H9 (cell line): Measurements from ENCODE around the gene ORMDL2. TPM values are rescaled to one million over a fixed set of nuclear protein-coding genes. Genes with fewer than 3 reads are reported as not detected.
A peak's percentile ranks its signal among the peaks of the same experiment; 100 is the strongest.

Source experiments
- DNase-seq: peaks from one replicate; pipeline ENCODE4 v3.0.0-alpha.2; 2017
- H2AFZ ChIP-seq: one replicate; pipeline ENCODE4 v1.6.1; 2013; ENCODE audit warnings: mild to moderate bottlenecking, low read length, control low read depth, moderate library complexity
- H2AK5ac ChIP-seq: 2 replicates; pipeline ENCODE4 v1.6.1; 2013; ENCODE audit warnings: low read length, control low read depth, mixed read lengths; ENCODE audit not compliant: insufficient read length
- H2BK120ac ChIP-seq: one replicate; pipeline ENCODE4 v1.6.1; 2013; ENCODE audit warnings: low read depth, mild to moderate bottlenecking, low read length, control low read depth, inconsistent platforms; ENCODE audit not compliant: poor library complexity, severe bottlenecking
- H2BK12ac ChIP-seq: 2 replicates; pipeline ENCODE4 v1.6.1; 2013; ENCODE audit warnings: low read length, control low read depth, mixed read lengths, low read depth; ENCODE audit not compliant: insufficient read length
- H2BK15ac ChIP-seq: 2 replicates; pipeline ENCODE4 v1.6.1; 2013; ENCODE audit warnings: low read depth, low read length, control low read depth
- H2BK20ac ChIP-seq: one replicate; pipeline ENCODE4 v1.6.1; 2013; ENCODE audit warnings: low read depth, mild to moderate bottlenecking, low read length, control low read depth, inconsistent platforms; ENCODE audit not compliant: poor library complexity, severe bottlenecking
- H2BK5ac ChIP-seq: 2 replicates; pipeline ENCODE4 v1.6.1; 2013; ENCODE audit warnings: low read length, control low read depth, mixed read lengths; ENCODE audit not compliant: insufficient read length
- H3K14ac ChIP-seq: 2 replicates; pipeline ENCODE4 v1.6.1; 2013; ENCODE audit warnings: low read length, control low read depth; ENCODE audit not compliant: insufficient read depth
- H3K18ac ChIP-seq: 2 replicates; pipeline ENCODE4 v1.6.1; 2013; ENCODE audit warnings: low read depth, mild to moderate bottlenecking, mixed read lengths, low read length, control low read depth; ENCODE audit not compliant: insufficient read length
- H3K23ac ChIP-seq: 2 replicates; pipeline ENCODE4 v1.6.1; 2013; ENCODE audit warnings: low read length, control low read depth, mixed read lengths, low read depth; ENCODE audit not compliant: insufficient read length
- H3K23me2 ChIP-seq: 2 replicates; pipeline ENCODE4 v1.6.1; 2013; ENCODE audit warnings: low read depth, mild to moderate bottlenecking, mixed read lengths, low read length, control low read depth; ENCODE audit not compliant: insufficient read length, poor library complexity, severe bottlenecking
- H3K27ac ChIP-seq: 2 replicates; pipeline ENCODE4 v1.5.1; 2013; ENCODE audit warnings: low read length, control low read depth, mixed read lengths, low read depth; ENCODE audit not compliant: insufficient read length
- H3K27me3 ChIP-seq: 2 replicates; pipeline ENCODE4 v1.6.1; 2013; ENCODE audit warnings: low read length, control low read depth, inconsistent platforms; ENCODE audit not compliant: insufficient read depth
- H3K4ac ChIP-seq: 2 replicates; pipeline ENCODE4 v1.6.1; 2013; ENCODE audit warnings: low read depth, mild to moderate bottlenecking, control low read depth, inconsistent platforms, low read length, moderate library complexity
- H3K4me1 ChIP-seq: 2 replicates; pipeline ENCODE4 v1.6.1; 2013; ENCODE audit warnings: low read length, control low read depth, inconsistent platforms; ENCODE audit not compliant: insufficient read depth
- H3K4me2 ChIP-seq: 2 replicates; pipeline ENCODE4 v1.6.1; 2013; ENCODE audit warnings: low read length, control low read depth, mixed read lengths; ENCODE audit not compliant: insufficient read length, insufficient read depth
- H3K56ac ChIP-seq: 2 replicates; pipeline ENCODE4 v1.6.1; 2013; ENCODE audit warnings: low read depth, mild to moderate bottlenecking, mixed read lengths, low read length, control low read depth; ENCODE audit not compliant: insufficient read length
- H3K79me1 ChIP-seq: 2 replicates; pipeline ENCODE4 v1.6.1; 2013; ENCODE audit warnings: low read depth, mild to moderate bottlenecking, moderate library complexity, low read length, control low read depth, inconsistent platforms; ENCODE audit not compliant: insufficient read depth, poor library complexity, severe bottlenecking
- H3K79me2 ChIP-seq: 2 replicates; pipeline ENCODE4 v1.6.1; 2013; ENCODE audit warnings: low read length, control low read depth, inconsistent platforms; ENCODE audit not compliant: insufficient read depth
- H3K9ac ChIP-seq: 2 replicates; pipeline ENCODE4 v1.6.1; 2013; ENCODE audit warnings: low read length, control low read depth, mixed read lengths; ENCODE audit not compliant: insufficient read length; ENCODE audit errors: extremely low read depth
- H3K9me3 ChIP-seq: one replicate; pipeline ENCODE4 v1.6.1; 2013; ENCODE audit warnings: low read depth, low read length, inconsistent platforms; ENCODE audit not compliant: control insufficient read depth
- H3T11ph ChIP-seq: one replicate; pipeline ENCODE4 v1.6.1; 2013; ENCODE audit warnings: mild to moderate bottlenecking, low read length, control low read depth, inconsistent platforms
- H4K20me1 ChIP-seq: one replicate; pipeline ENCODE4 v1.6.1; 2013; ENCODE audit not compliant: control insufficient read depth, insufficient read length, insufficient read depth
- H4K5ac ChIP-seq: 2 replicates; pipeline ENCODE4 v1.6.1; 2013; ENCODE audit warnings: low read depth, mild to moderate bottlenecking, mixed read lengths, low read length, control low read depth; ENCODE audit not compliant: insufficient read length
- H4K8ac ChIP-seq: replicated peaks from 2 replicates; pipeline ENCODE4 v1.6.1; 2013; ENCODE audit warnings: low read length, control low read depth, mixed read lengths, low read depth; ENCODE audit not compliant: insufficient read length
- H4K91ac ChIP-seq: 2 replicates; pipeline ENCODE4 v1.6.1; 2013; ENCODE audit warnings: low read depth, mild to moderate bottlenecking, moderate library complexity, mixed read lengths, low read length, control low read depth; ENCODE audit not compliant: insufficient read length
- H3K27ac Mint-ChIP-seq, 3 experiments: 2 replicates in 2 of 3; 3 replicates in 1 of 3; pipeline ENCODE4 v1.8.0; 2020 to 2021; ENCODE audit warnings: mixed read lengths in 3 of 3, mild to moderate bottlenecking in 1 of 3, moderate library complexity in 1 of 3
- H3K27me3 Mint-ChIP-seq: 2 replicates; pipeline ENCODE4 v1.8.0; 2021; ENCODE audit warnings: low read depth, mild to moderate bottlenecking, moderate library complexity, mixed read lengths
- H3K36me3 Mint-ChIP-seq, 3 experiments: 2 replicates in 2 of 3; 3 replicates in 1 of 3; pipeline ENCODE4 v1.8.0; 2020 to 2021; ENCODE audit warnings: low read depth in 3 of 3, mixed read lengths in 3 of 3; ENCODE audit not compliant: insufficient read depth in 1 of 3
- H3K4me1 Mint-ChIP-seq, 2 experiments: 2 replicates each; pipeline ENCODE4 v1.8.0; 2020; ENCODE audit warnings: mixed read lengths in 2 of 2
- H3K4me3 Mint-ChIP-seq, 2 experiments: 2 replicates in 1 of 2; 3 replicates in 1 of 2; pipeline ENCODE4 v1.8.0; 2020 to 2021; ENCODE audit warnings: mild to moderate bottlenecking in 2 of 2, mixed read lengths in 2 of 2, moderate library complexity in 1 of 2
- H3K9me3 Mint-ChIP-seq, 2 experiments: 2 replicates in 1 of 2; 3 replicates in 1 of 2; pipeline ENCODE4 v1.8.0; 2020; ENCODE audit warnings: mild to moderate bottlenecking in 2 of 2, mixed read lengths in 2 of 2, moderate library complexity in 1 of 2
- CTCF ChIP-seq: fragments of 200-600 bp; sonication (generic); conservative IDR thresholded peaks from 3 replicates; pipeline ENCODE4 v1.8.0; 2021; ENCODE audit warnings: antibody characterized with exemption, mild to moderate bottlenecking
- WGBS: extraction: QIAGEN DNeasy Blood & Tissue Kit; methylation state at CpG from one replicate; pipeline ENCODE4 v1.1.7; 2013; ENCODE audit warnings: missing lambda C conversion rate, low lambda C conversion rate, mixed read lengths; ENCODE audit not compliant: insufficient read length; ENCODE audit errors: extremely low coverage; 5-methylcytosine and 5-hydroxymethylcytosine counted together
- total RNA-seq: library from RNA; stranded (reverse); gene quantifications from 2 replicates; pipeline ENCODE4 v1.2.1, GENCODE V29; 2021

Gene ORMDL2
- total RNA-seq, 1 experiment from 2014 or later: 51.3 TPM

- H3K14ac ChIP-seq: no peak overlapping the region
- no peak overlapping the region for H3K27ac ChIP-seq
- H3K4ac ChIP-seq: no peak overlapping the region
- no peaks in the 10 kb centered on the region for H3K27me3 ChIP-seq
- H4K8ac ChIP-seq: no peak overlapping the region
- no peak overlapping the region for H3K23ac ChIP-seq
- H3K23me2 ChIP-seq: no peaks in the 10 kb centered on the region
- no peak for TF ChIP-seq CTCF
- peaks cover 2% of the 10 kb centered on the region for H3K79me1 ChIP-seq
- H3K9me3 ChIP-seq: no peaks in the 10 kb centered on the region
- H4K20me1 ChIP-seq: no peaks in the 10 kb centered on the region
- no peak overlapping the region; a peak in 1 of 5 replicates for H3K4me3 Mint-ChIP-seq
- H2BK20ac ChIP-seq: no peak overlapping the region
- no peaks in the 10 kb centered on the region for H3K9me3 Mint-ChIP-seq
- H3K56ac ChIP-seq: no peak overlapping the region
- 100% methylated on average over 1 of the region's 4 CpGs for WGBS
- no peak overlapping the region for H3K9ac ChIP-seq
- H3K4me1 Mint-ChIP-seq: peaks cover 6 to 7% of the 10 kb centered on the region in 2 experiments; a peak in 3 of 4 replicates
- H3T11ph ChIP-seq: no peak overlapping the region
- peak overlapping the region in 2 of 3 experiments; percentile 39 to 49; a peak in 3 of 7 replicates for H3K27ac Mint-ChIP-seq
- H2BK120ac ChIP-seq: no peak overlapping the region
- H2BK12ac ChIP-seq: no peak overlapping the region
- H3K36me3 Mint-ChIP-seq: peaks cover 33 to 85% (median 79%) of the 10 kb centered on the region in 3 experiments
- no peak overlapping the region for H3K18ac ChIP-seq
- no peak overlapping the region for H2AFZ ChIP-seq
- no peaks in the 10 kb centered on the region for H3K27me3 Mint-ChIP-seq
- no peaks in the 10 kb centered on the region for H3K4me1 ChIP-seq
- H2BK5ac ChIP-seq: no peak overlapping the region
- H4K5ac ChIP-seq: no peak overlapping the region
- no peak overlapping the region for H2AK5ac ChIP-seq
- no peak overlapping the region for H3K4me2 ChIP-seq
- no peak overlapping the region for H2BK15ac ChIP-seq
- no peak for DNase-seq
- no peaks in the 10 kb centered on the region for H3K79me2 ChIP-seq
- no peak overlapping the region for H4K91ac ChIP-seq
These were observed 20.3 kb upstream of the ORMDL2 start for GRCh38 chr12:55797550-55797949.
